SJSA1 (cell line): Measurements from ENCODE around the gene CIBAR2. TPM values are rescaled to one million over a fixed set of nuclear protein-coding genes. Genes with fewer than 3 reads are reported as not detected.

Experiments
- DNase-seq, 2 experiments: peaks; one replicate each; pipeline ENCODE4 v3.0.0-alpha.2; 2015 to 2020; ENCODE audit warnings: low spot score in 2 of 2, low read depth in 1 of 2
- H3K27ac ChIP-seq: fragments of 250-450 bp; sonication (Bioruptor Pico); 2 replicates; pipeline ENCODE4 v1.5.1; 2020; ENCODE audit warnings: mild to moderate bottlenecking, moderate library complexity
- H3K27me3 ChIP-seq: fragments of 250-450 bp; sonication (Bioruptor Pico); replicated peaks from 2 replicates; pipeline ENCODE4 v1.5.1; 2020; ENCODE audit warnings: mild to moderate bottlenecking, moderate library complexity
- H3K36me3 ChIP-seq: fragments of 250-450 bp; sonication (Bioruptor Pico); 2 replicates; pipeline ENCODE4 v1.5.1; 2020; ENCODE audit warnings: mild to moderate bottlenecking
- H3K4me1 ChIP-seq: fragments of 250-450 bp; sonication (Bioruptor Pico); replicated peaks from 2 replicates; pipeline ENCODE4 v1.6.1; 2021; ENCODE audit warnings: mild to moderate bottlenecking
- H3K4me3 ChIP-seq: fragments of 250-450 bp; sonication (Bioruptor Pico); 2 replicates; pipeline ENCODE4 v1.5.1; 2020; ENCODE audit warnings: mild to moderate bottlenecking
- H3K9me3 ChIP-seq: fragments of 250-450 bp; sonication (Bioruptor Pico); replicated peaks from 2 replicates; pipeline ENCODE4 v1.5.1; 2020; ENCODE audit warnings: mild to moderate bottlenecking
- total RNA-seq: library from RNA; depleted of rRNA; stranded (reverse); fragments of >200 nt; shearing (Covaris generic); gene quantifications from 2 replicates; pipeline ENCODE4 v1.2.3, GENCODE V29; 2014

CIBAR2 gene
- total RNA-seq, 1 experiment from 2014 or later: 0.05 TPM

DNA sequence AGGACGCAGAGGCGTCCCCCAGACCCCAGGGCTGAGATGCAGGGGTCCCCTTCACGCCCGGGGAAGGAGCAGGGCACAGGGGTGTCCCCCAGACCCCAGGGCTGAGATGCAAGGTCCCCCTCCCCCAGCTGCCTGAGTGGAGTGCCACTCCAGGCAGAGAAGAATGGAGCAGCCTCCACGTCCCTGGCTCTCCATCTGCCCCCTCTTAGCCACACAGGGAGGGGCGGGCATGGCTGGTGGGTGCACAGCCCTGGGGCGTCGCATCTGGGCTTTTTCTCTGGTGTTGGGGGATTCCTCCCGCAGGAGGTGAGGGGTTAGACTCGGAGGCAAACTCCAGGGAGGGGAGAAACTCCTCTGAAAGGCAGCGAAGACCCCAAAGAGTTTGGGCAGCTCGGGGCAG is 17.5 kb downstream of the CIBAR2 start:
- no peak overlapping the region for H3K4me3 ChIP-seq
- H3K36me3 ChIP-seq: no peaks in the 10 kb centered on the region
- no peak overlapping the region for H3K27ac ChIP-seq
- peaks cover 10% of the 10 kb centered on the region; the same call in 1 of the 2 replicates for H3K27me3 ChIP-seq
- H3K4me1 ChIP-seq: no peaks in the 10 kb centered on the region
- H3K9me3 ChIP-seq: no peaks in the 10 kb centered on the region
- DNase-seq: no peak

DNA sequence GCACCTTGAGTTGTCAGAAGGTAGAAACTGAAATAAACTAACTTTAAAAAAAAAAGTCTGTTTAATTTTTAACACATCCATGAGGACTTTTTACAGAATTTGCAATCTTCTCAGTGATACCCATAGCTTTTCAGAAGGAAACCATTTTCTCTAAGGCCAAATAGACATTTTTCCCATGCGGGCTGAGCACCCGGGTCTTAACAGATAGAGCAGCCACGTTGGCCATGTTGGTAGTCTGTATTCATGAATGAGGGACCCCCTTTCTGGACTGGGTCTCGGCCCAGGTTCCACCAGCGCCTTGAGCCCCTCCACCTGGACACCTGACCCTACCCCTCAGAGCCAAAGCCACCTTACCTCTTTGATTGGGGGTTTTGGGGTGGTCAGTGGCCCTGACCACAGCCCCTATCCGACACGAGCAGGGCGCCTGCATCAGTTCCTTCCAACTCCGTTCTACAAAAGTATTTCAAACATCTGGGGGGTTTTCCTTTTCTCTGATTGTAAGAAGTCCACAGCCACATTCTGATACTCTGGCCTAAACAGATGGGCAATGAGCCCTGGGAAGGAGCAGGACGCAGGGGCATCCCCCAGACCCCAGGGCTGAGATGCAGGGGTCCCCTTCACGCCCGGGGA is 18.0 kb downstream of the CIBAR2 start:
- Histone ChIP-seq H3K36me3 (no peaks in the 10 kb centered on the region), H3K4me1 (no peaks in the 10 kb centered on the region), H3K27ac (no peak overlapping the region), H3K4me3 (no peak overlapping the region), H3K27me3 (peaks cover 10% of the 10 kb centered on the region; the same call in 1 of the 2 replicates), H3K9me3 (no peaks in the 10 kb centered on the region)
- no peak for DNase-seq

DNA sequence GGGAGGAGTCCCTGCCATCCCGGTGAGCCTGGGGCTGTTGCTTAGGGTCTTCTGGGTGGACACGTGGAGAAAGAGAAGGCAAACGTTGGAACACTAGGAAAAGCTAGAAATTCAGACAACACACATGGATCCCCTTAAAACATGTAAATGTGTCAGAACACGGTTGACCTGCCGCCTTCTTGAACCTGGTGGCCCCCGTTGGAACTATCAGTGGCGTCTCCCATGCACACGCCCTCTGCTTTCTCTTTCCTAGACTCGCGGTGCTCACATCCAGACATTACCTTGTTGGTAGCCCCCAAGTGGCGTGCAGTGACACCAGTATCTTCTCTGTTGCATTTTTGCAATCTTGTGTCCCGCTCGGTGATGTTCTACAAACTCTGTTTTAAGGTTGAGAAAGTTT is 18.6 kb downstream of the CIBAR2 start:
- Histone ChIP-seq H3K4me3 (no peak overlapping the region), H3K27me3 (peaks cover 10% of the 10 kb centered on the region; the same call in 1 of the 2 replicates), H3K4me1 (no peaks in the 10 kb centered on the region), H3K27ac (no peak overlapping the region), H3K36me3 (no peaks in the 10 kb centered on the region), H3K9me3 (no peaks in the 10 kb centered on the region)
- no peak for DNase-seq

DNA sequence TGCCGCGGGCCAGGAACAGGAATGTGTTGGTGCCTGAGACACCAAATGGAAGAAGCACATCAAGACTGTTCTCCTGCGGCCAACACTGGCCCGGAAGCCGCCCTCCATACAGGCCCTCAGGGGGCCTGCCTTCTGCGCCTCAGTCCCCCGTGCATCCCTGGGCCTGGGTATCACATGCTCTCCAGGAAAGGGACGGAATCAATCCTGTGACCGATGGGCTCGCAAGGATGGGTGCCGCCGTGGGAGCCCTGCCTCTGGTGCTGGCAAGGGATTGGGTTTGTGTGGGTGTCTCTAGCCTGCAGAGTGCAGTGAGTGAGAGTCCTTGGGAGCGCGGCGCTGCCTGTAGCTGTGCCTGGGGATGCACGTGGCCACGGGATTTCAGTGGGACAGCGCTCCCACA is 19.4 kb downstream of the CIBAR2 start:
- Histone ChIP-seq H3K4me1 (no peaks in the 10 kb centered on the region), H3K36me3 (no peaks in the 10 kb centered on the region), H3K4me3 (no peak overlapping the region), H3K9me3 (no peaks in the 10 kb centered on the region), H3K27ac (no peak overlapping the region), H3K27me3 (0 out of 2 replicates have a peak, but pooled peaks cover 10% of the 10 kb centered on the region)
- no peak for DNase-seq

- H3K4me1 ChIP-seq: no peaks in the 10 kb centered on the region
- no peak overlapping the region for H3K4me3 ChIP-seq
- H3K9me3 ChIP-seq: no peaks in the 10 kb centered on the region
These were observed 20.0 kb downstream of the CIBAR2 start for GRCh38 chr16:85092309-85092708.

DNA sequence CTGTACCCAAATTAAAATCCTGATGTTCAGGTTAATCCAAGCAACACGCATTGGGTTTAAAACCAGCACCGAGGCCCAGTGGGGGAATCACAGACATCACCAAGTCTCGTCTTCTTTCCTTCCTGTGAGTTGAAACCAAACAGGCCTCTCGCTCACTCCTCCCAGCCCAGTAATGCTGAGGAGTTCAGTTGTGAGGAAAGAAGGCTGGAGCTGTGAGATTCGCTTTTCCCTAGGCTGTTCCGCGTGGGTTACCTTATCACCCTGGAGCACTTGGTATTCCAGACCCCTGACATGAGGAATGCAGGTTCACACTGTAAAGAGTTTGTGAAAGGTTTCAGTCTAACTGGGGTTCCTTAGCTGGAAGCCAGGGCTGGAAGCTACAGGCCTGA is 20.8 kb downstream of the CIBAR2 start:
- no peaks in the 10 kb centered on the region for H3K9me3 ChIP-seq
- 0 out of 2 replicates have a peak, but pooled peaks cover 6% of the 10 kb centered on the region for H3K27me3 ChIP-seq
- no peak for DNase-seq
- H3K36me3 ChIP-seq: no peaks in the 10 kb centered on the region
- no peak overlapping the region for H3K27ac ChIP-seq
- no peak overlapping the region for H3K4me3 ChIP-seq
- H3K4me1 ChIP-seq: no peaks in the 10 kb centered on the region

More at GRCh38 chr16:85092309-85092708, 20.0 kb downstream of the CIBAR2 start:
- Histone ChIP-seq H3K27ac (no peak overlapping the region), H3K27me3 (0 out of 2 replicates have a peak, but pooled peaks cover 10% of the 10 kb centered on the region), H3K36me3 (no peaks in the 10 kb centered on the region)
- no peak for DNase-seq

DNA sequence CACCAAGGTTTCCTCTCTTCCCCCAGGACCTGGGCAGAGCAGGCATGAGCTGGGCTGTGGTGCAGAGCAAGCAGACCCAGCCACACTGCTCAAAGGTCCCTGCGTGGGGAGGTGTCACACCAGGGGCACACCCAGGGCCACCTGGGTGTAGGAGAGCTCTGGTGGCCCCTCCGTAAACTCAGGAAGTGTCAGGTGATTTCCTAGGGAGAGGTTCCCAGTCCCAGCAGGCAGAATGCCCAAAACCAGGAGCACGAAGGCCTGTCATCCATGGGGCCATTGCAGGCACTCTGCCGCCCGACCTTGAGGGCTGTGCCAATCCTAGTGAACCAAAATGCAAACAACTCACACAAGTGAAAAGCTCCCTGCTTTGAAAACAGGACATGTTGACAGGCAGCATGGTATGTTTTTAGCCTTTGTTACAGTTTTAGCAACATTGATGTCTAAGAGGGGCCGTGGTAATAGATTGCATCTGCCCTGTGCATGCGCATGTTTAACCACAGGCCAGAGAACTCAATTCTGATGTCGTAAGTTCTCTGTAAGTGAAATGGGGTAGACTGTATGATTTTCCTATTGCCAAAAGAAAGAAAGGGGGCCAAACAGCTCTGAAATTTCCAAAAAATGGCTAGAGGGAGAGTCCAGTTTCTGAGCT is 21.3 kb downstream of the CIBAR2 start:
- Histone ChIP-seq H3K9me3 (no peaks in the 10 kb centered on the region), H3K27ac (no peak overlapping the region), H3K27me3 (0 out of 2 replicates have a peak, but pooled peaks cover 6% of the 10 kb centered on the region), H3K4me1 (no peaks in the 10 kb centered on the region), H3K4me3 (no peak overlapping the region), H3K36me3 (no peaks in the 10 kb centered on the region)
- DNase-seq: no peak

- H3K4me3 ChIP-seq: no peak overlapping the region
- H3K36me3 ChIP-seq: no peaks in the 10 kb centered on the region
- H3K9me3 ChIP-seq: no peaks in the 10 kb centered on the region
- DNase-seq: no peak
- H3K27me3 ChIP-seq: 0 out of 2 replicates have a peak, but pooled peaks cover 6% of the 10 kb centered on the region
- H3K27ac ChIP-seq: no peak overlapping the region
- H3K4me1 ChIP-seq: no peaks in the 10 kb centered on the region
These were observed 22.1 kb downstream of the CIBAR2 start for GRCh38 chr16:85090181-85090580.

- no peak for DNase-seq
- Histone ChIP-seq H3K36me3 (no peaks in the 10 kb centered on the region), H3K27ac (no peak overlapping the region), H3K4me1 (no peaks in the 10 kb centered on the region), H3K4me3 (no peak overlapping the region), H3K27me3 (0 out of 2 replicates have a peak, but pooled peaks cover 6% of the 10 kb centered on the region), H3K9me3 (no peaks in the 10 kb centered on the region)
These were observed 22.7 kb downstream of the CIBAR2 start for GRCh38 chr16:85089525-85089924.

DNA sequence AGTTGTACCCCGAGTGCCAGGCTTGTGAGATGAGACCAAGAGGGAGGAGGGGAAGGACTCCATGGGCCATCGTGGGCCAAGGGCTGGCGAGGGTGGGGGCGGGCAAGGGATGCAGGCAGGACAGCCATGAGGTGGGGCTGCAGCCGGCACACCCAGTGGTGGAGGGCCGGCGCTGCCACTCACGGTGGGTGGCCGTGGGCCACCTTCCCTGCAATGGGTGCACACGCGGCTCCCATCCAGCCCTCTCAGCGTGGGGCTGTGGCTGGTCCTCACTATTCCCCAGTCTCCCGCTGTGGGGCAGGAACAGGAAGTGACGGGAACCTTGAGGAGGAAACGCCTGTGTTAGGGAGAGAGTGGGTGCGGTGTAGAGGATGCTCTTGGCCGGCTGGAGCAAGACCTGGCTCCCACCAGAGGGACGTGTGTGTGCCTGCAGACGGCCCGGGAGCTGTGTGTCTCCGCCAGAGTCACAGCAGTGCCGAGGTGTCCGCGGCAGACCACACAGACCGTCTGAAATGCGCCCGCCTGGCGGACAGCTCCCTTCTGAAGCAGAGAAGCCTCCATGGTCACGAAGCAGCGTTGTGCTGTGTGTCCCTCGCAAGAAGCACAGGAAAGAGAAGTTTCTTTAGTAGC is 23.6 kb downstream of the CIBAR2 start:
- H3K27ac ChIP-seq: no peak overlapping the region
- no peaks in the 10 kb centered on the region for H3K4me1 ChIP-seq
- H3K4me3 ChIP-seq: no peak overlapping the region
- no peaks in the 10 kb centered on the region for H3K36me3 ChIP-seq
- no peak for DNase-seq
- no peaks in the 10 kb centered on the region for H3K9me3 ChIP-seq
- 0 out of 2 replicates have a peak, but pooled peaks cover 3% of the 10 kb centered on the region for H3K27me3 ChIP-seq

GRCh38 chr16:85087899-85088569 is 24.2 kb downstream of the CIBAR2 start:
- no peaks in the 10 kb centered on the region for H3K9me3 ChIP-seq
- H3K27ac ChIP-seq: no peak overlapping the region
- H3K4me3 ChIP-seq: no peak overlapping the region
- H3K4me1 ChIP-seq: no peaks in the 10 kb centered on the region
- H3K27me3 ChIP-seq: no peaks in the 10 kb centered on the region
- DNase-seq: no peak
- H3K36me3 ChIP-seq: no peaks in the 10 kb centered on the region

DNA sequence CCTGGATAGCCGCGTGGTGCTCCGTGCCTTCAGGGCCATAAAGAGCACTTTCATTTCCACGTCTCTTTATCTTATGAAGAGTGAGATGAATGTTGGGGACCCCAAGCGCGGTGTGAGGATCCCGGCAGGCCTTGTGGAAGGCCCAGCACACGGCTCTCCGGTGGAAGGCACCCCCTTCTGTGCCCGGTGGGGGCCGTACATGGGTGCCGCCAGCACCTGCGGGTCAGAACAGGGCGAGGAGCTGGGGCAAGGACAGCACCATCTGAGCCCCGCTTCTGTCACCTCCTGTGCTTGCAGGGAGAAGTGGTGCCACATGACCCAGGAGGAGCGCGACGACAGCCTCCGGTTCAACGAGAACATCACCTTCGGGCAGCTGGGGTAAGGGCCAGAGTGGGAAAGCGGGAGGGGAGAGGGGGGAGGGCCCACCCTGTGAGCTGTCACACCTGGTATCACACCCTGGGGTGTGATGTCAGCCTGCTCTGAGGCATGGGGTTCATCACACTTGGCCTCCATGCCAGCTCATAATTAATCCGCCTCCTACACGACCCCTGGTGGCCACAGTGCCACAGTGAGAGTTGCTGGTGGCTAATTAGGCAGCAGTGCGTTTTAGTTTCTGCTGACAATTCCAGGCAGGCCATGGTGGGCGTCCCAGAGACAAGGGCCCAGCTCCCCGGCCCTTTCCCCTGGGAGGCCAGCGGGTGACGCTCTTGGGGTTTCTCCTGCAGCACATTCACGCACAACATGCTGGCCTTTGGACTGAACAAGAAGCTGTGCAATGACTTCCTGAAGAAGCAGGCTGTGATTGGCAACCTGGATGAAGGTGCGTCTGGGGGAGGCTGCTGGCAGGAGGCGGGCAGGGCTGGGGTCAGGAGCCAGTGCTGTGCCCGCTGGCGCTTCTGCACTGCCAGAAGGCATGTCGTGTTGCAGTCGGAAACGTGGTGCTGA is 25.7 kb downstream of the CIBAR2 start:
- no peaks in the 10 kb centered on the region for H3K27me3 ChIP-seq
- H3K9me3 ChIP-seq: no peaks in the 10 kb centered on the region
- H3K27ac ChIP-seq: no peak overlapping the region
- DNase-seq: peak; percentile 36 to 66
- H3K4me3 ChIP-seq: no peak overlapping the region
- H3K36me3 ChIP-seq: no peaks in the 10 kb centered on the region
- no peaks in the 10 kb centered on the region for H3K4me1 ChIP-seq

- DNase-seq: no peak
- no peaks in the 10 kb centered on the region for H3K9me3 ChIP-seq
- H3K27me3 ChIP-seq: no peaks in the 10 kb centered on the region
- H3K4me1 ChIP-seq: no peaks in the 10 kb centered on the region
- no peak overlapping the region for H3K4me3 ChIP-seq
- H3K27ac ChIP-seq: no peak overlapping the region
- H3K36me3 ChIP-seq: no peaks in the 10 kb centered on the region
These were observed 26.6 kb downstream of the CIBAR2 start for GRCh38 chr16:85085721-85086120.
